Nephron progenitor cell (in vitro differentiated cells): Measurements from ENCODE around the gene SPAG16.

Experiments
- DNase-seq: peaks from one replicate; pipeline ENCODE4 v3.0.0; 2021
- H3K27ac Mint-ChIP-seq: 2 replicates; pipeline ENCODE4 v1.8.0; 2021; ENCODE audit warnings: mild to moderate bottlenecking, moderate library complexity, mixed read lengths
- H3K27me3 Mint-ChIP-seq: 2 replicates; pipeline ENCODE4 v1.8.0; 2021; ENCODE audit warnings: mild to moderate bottlenecking, low read depth, mixed read lengths; ENCODE audit not compliant: poor library complexity
- H3K36me3 Mint-ChIP-seq: 2 replicates; pipeline ENCODE4 v1.8.0; 2021; ENCODE audit warnings: low read depth, mixed read lengths
- H3K4me1 Mint-ChIP-seq: 2 replicates; pipeline ENCODE4 v1.8.0; 2021; ENCODE audit warnings: mixed read lengths
- H3K4me3 Mint-ChIP-seq: 2 replicates; pipeline ENCODE4 v1.8.0; 2021; ENCODE audit warnings: mild to moderate bottlenecking, moderate library complexity, mixed read lengths
- H3K9me3 Mint-ChIP-seq: 2 replicates; pipeline ENCODE4 v1.8.0; 2021; ENCODE audit warnings: mild to moderate bottlenecking, moderate library complexity, mixed read lengths
- TF ChIP-seq, protein P1 (sequence below): fragments of 200-600 bp; sonication (generic); IDR thresholded peaks from 2 replicates; pipeline ENCODE4 v1.5.0; 2021; ENCODE audit warnings: antibody characterized with exemption

The SPAG16 gene

DNA sequence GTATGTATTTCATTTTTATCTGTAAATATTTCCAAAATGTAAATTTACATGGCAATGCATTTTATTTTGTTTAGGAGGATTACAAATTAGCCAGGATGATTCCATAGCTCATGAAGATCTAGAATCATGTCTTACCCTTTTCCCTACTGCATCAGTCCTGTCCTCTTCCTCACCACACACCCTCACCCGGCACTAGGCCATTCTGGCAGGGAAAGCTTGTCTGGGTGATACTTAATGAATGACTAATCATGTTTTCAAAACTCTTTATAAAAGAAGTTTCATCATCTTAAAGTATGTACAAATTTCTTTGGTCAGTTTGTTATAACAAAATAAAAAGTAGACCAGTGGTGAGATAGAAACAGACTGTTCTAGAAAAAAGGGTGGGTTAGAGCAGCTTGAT is 843.3 kb downstream of the SPAG16 start:
- H3K4me1 Mint-ChIP-seq, result peaks cover 8% of the 10 kb centered on the region
- no peak for DNase-seq
- H3K4me3 Mint-ChIP-seq, result no peak overlapping the region
- TF ChIP-seq, protein P1, sequence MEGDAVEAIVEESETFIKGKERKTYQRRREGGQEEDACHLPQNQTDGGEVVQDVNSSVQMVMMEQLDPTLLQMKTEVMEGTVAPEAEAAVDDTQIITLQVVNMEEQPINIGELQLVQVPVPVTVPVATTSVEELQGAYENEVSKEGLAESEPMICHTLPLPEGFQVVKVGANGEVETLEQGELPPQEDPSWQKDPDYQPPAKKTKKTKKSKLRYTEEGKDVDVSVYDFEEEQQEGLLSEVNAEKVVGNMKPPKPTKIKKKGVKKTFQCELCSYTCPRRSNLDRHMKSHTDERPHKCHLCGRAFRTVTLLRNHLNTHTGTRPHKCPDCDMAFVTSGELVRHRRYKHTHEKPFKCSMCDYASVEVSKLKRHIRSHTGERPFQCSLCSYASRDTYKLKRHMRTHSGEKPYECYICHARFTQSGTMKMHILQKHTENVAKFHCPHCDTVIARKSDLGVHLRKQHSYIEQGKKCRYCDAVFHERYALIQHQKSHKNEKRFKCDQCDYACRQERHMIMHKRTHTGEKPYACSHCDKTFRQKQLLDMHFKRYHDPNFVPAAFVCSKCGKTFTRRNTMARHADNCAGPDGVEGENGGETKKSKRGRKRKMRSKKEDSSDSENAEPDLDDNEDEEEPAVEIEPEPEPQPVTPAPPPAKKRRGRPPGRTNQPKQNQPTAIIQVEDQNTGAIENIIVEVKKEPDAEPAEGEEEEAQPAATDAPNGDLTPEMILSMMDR, result no peak
- peaks cover 2% of the 10 kb centered on the region for H3K27me3 Mint-ChIP-seq
- no peaks in the 10 kb centered on the region for H3K36me3 Mint-ChIP-seq
- H3K9me3 Mint-ChIP-seq, result no peaks in the 10 kb centered on the region
- H3K27ac Mint-ChIP-seq, result no peak overlapping the region

DNA sequence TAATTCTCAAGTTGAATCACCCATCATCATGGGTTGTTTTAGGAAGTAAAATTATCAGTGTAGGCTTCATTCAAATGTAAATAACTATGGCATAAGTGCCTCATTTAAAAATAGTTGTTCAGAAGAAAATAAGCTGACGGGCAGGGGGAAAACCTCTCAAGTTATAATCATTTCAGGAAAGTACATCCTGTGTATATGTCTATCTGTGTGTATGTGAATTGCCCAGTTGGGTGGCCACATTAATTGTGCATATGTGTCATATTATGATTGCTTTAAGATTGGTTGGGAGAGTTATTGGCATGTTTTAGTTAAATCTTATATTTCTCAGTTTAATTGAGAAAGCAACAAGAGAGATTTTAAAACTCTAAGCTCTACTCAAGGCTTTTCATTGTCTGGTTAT is 843.8 kb downstream of the SPAG16 start:
- Mint-ChIP-seq H3K4me3 (no peak overlapping the region), H3K27me3 (peaks cover 2% of the 10 kb centered on the region), H3K36me3 (no peaks in the 10 kb centered on the region), H3K27ac (no peak overlapping the region), H3K9me3 (no peaks in the 10 kb centered on the region), H3K4me1 (peaks cover 8% of the 10 kb centered on the region)
- no peak for DNase-seq
- TF ChIP-seq, protein P1, result no peak

DNA sequence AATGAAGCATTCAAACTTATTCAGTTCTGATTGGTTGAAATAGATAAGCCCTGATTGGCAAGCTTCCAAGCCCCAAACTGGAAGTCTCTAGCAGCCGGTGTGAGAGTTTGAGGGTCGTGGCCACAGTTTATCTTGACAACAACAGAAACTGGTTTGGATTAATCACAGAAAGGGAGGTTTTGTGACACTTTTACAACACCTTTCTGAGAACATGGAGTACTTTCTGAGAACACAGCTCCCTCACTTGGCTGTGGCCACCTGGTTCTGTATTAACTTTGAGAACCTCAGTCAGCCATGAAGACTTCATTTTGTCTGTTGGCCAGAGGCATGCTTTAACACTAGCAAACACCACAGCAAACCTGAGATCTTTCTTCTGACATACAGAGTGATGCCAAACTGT is 845.9 kb downstream of the SPAG16 start:
- H3K36me3 Mint-ChIP-seq, result no peaks in the 10 kb centered on the region
- no peaks in the 10 kb centered on the region for H3K9me3 Mint-ChIP-seq

DNA sequence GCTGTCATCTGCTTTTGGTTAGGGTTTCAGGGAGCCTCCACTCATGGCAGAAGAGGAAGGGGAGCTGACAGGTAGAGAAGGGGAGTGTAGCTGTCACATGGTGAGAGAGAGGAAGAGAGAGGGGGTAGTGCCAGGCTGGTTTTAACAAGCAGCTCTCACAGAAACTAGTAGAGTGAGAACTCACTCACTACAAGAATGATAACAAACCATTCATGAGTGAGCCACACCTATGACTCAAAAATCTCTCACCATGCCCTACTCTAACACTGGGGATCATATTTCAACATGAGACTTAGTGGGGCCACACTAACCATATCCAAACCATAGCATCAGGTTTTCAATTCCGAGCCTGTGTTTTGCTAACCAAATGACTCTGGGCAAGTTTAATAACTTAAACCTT is 851.7 kb downstream of the SPAG16 start:
- Mint-ChIP-seq H3K4me1 (no peaks in the 10 kb centered on the region), H3K27ac (no peak overlapping the region), H3K4me3 (no peak overlapping the region), H3K27me3 (no peaks in the 10 kb centered on the region), H3K9me3 (no peaks in the 10 kb centered on the region), H3K36me3 (no peaks in the 10 kb centered on the region)
- no peak for DNase-seq
- TF ChIP-seq, protein P1, result no peak

More for the DNA sequence above, 845.9 kb downstream of the SPAG16 start:
- Mint-ChIP-seq H3K27me3 (no peaks in the 10 kb centered on the region), H3K27ac (no peak overlapping the region), H3K4me1 (peaks cover 8% of the 10 kb centered on the region), H3K4me3 (no peak overlapping the region)
- TF ChIP-seq, protein P1, result no peak
- no peak for DNase-seq

DNA sequence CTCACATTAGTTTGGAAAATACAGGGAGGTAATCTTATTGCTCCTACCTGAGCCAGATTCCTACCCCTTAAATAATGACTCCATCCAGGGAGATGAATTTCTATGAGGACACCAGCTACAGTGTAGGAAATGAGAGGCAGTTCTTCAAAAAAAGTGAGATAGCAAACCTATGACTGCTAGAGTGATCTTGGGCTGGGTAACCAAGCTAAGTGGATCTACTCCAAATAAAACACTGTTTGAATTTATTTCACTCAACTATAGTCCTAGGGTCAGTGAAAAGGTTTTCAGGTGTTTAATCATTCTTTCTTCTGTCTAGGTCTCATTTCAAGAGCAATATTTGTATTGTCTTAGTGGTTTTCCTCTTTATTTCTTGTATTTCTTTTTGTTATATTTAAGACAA is 854.5 kb downstream of the SPAG16 start:
- no peaks in the 10 kb centered on the region for H3K36me3 Mint-ChIP-seq
- no peak overlapping the region for H3K4me3 Mint-ChIP-seq
- TF ChIP-seq, protein P1, result no peak
- no peaks in the 10 kb centered on the region for H3K4me1 Mint-ChIP-seq
- no peaks in the 10 kb centered on the region for H3K9me3 Mint-ChIP-seq
- no peaks in the 10 kb centered on the region for H3K27me3 Mint-ChIP-seq
- DNase-seq, result no peak
- H3K27ac Mint-ChIP-seq, result no peak overlapping the region

DNA sequence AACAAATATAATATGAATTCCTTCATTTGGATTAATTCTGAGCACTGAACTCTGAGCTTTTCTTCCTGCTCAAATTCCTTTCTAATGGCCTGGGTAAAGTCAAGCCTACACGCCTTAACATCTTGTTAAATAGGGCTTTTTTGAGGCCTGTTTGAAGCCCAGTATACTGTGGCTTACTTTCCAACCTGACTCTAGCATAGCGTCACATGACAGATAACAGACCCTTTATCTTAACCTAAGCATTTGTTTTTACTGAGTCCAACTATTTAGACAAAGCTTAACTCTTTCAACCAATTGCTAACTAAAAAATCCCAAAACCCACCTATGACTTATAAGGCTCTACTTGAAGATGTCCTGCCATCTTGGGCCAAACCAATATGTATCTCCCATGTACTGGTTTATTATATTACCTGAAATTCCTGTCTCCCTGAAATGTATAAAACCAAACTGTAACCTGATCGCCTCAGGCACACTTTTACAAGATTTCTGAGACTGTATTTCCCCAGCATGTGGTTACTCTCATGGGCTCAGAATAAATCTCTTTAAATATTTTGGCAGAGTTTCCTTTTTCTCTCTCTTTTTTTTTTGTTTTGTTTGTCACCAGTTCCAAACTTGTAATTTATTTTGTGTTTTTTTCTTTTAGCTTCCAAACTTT is 855.5 kb downstream of the SPAG16 start:
- no peaks in the 10 kb centered on the region for H3K27me3 Mint-ChIP-seq
- H3K36me3 Mint-ChIP-seq, result no peaks in the 10 kb centered on the region
- H3K4me1 Mint-ChIP-seq, result no peaks in the 10 kb centered on the region
- H3K9me3 Mint-ChIP-seq, result no peaks in the 10 kb centered on the region
- TF ChIP-seq, protein P1, result no peak
- no peak for DNase-seq
- H3K4me3 Mint-ChIP-seq, result no peak overlapping the region
- H3K27ac Mint-ChIP-seq, result no peak overlapping the region
